SW 1271 (cell line): ENCODE measurements around the gene SPATA4.
A peak's percentile ranks its signal among the peaks of the same experiment; 100 is the strongest.

Source experiments
- DNase-seq, 2 experiments: peaks; one replicate each; lab custom pipeline; 2025; lab: John Stamatoyannopoulos, UW

SPATA4 gene

GRCh38 chr4:176189891-176190795, 5.2 kb downstream of the SPATA4 start:
- no peak for DNase-seq

- no peak for DNase-seq
These were observed 6.7 kb downstream of the SPATA4 start for GRCh38 chr4:176188654-176189053.

- no peak for DNase-seq
These were observed 7.8 kb downstream of the SPATA4 start for GRCh38 chr4:176187624-176188023.

GRCh38 chr4:176186671-176187395, 8.6 kb downstream of the SPATA4 start:
- no peak for DNase-seq

- no peak for DNase-seq
These were observed 9.3 kb downstream of the SPATA4 start for GRCh38 chr4:176186067-176186466.

GRCh38 chr4:176185051-176185450, 10.3 kb downstream of the SPATA4 start:
- no peak for DNase-seq

GRCh38 chr4:176163041-176163440, 32.3 kb downstream of the SPATA4 start:
- DNase-seq, result no peak

GRCh38 chr4:176156656-176157055, 38.7 kb downstream of the SPATA4 start:
- DNase-seq, result no peak

- DNase-seq, result no peak
These were observed 42.3 kb downstream of the SPATA4 start for GRCh38 chr4:176153124-176153523.

GRCh38 chr4:176150704-176151103, 44.7 kb downstream of the SPATA4 start:
- no peak for DNase-seq

- peak in 1 of 2 experiments; percentile 14 for DNase-seq
These were observed 45.1 kb downstream of the SPATA4 start for GRCh38 chr4:176150356-176150682.

- DNase-seq, result no peak
These were observed 45.6 kb downstream of the SPATA4 start for GRCh38 chr4:176149680-176150355.

- DNase-seq, result no peak
These were observed 53.1 kb downstream of the SPATA4 start for GRCh38 chr4:176142253-176142652.

GRCh38 chr4:176139518-176139917, 55.9 kb downstream of the SPATA4 start:
- no peak for DNase-seq

GRCh38 chr4:176137631-176138030, 57.8 kb downstream of the SPATA4 start:
- DNase-seq, result no peak

- DNase-seq, result no peak
These were observed 60.7 kb downstream of the SPATA4 start for GRCh38 chr4:176134670-176135069.
